ENCODE data around the gene EMP1. TPM values are rescaled to one million over a fixed set of nuclear protein-coding genes. Genes with fewer than 3 reads are reported as not detected.

EMP1 gene
- total and polyA plus RNA-seq, 9 of the 15 experiments (the other 6 are each of a cell fraction or from before 2014, with no cell fraction given) = 0.10 to 0.60 TPM; not detected in 7

- Histone ChIP-seq H3K79me2 (ENCODE audit: control insufficient read depth, insufficient read depth, low read length) (no peaks in the 10 kb centered on the region), H3K9me1 (ENCODE audit: control insufficient read depth, insufficient read depth, low read length) (no peaks in the 10 kb centered on the region), H3K27ac (ENCODE audit: extremely low read depth, low read depth, low read length) (no peak overlapping the region), H3K4me1 (replicated peaks in 1 of 2; ENCODE audit: control insufficient read depth in 2 of 2, insufficient read depth in 2 of 2, low read length in 2 of 2) (no peaks in the 10 kb centered on the region), H4K20me1 (replicated peaks; ENCODE audit: control insufficient read depth, insufficient read depth, low read length) (no peaks in the 10 kb centered on the region), H3K4me3 (no peak overlapping the region), H3K4me2 (ENCODE audit: insufficient read depth, low read length) (peak overlapping the region; percentile 29; the same call in 1 of the 2 replicates), H3K9ac (ENCODE audit: insufficient read depth in 1 of 2, low read depth in 2 of 2, low read length in 2 of 2) (no peak overlapping the region), H3K9me3 (replicated peaks; ENCODE audit: control insufficient read depth, insufficient read depth, low read depth, low read length) (no peaks in the 10 kb centered on the region), H2AFZ (ENCODE audit: low read depth, low read length) (peak overlapping the region; percentile 37), H3K36me3 (ENCODE audit: control insufficient read depth, insufficient read depth, low read length) (no peaks in the 10 kb centered on the region), H3K27me3 (ENCODE audit: control insufficient read depth in 2 of 2, insufficient read depth in 2 of 2, low read length in 2 of 2) (peaks cover 0 to 11% of the 10 kb centered on the region in 2 experiments; a peak in 1 of 5 replicates)
- WGBS (ENCODE audit: insufficient coverage, low coverage, missing lambda C conversion rate) = 7% methylated on average over 7 of the region's 8 CpGs
- BruUV-seq (replicated peaks) = no TSS peak
- FAIRE-seq (peak; percentile 73), DNase-seq (ENCODE audit: extremely low read depth in 1 of 4, low spot score in 3 of 4) (peak; percentile 39 to 62 (median 42)), ATAC-seq (peak; percentile 74)
- POLR2A ChIA-PET = interaction anchor here (0.7 kb wide), 1 partner anchor 488 kb away, joined by 3 read pairs; no protein-coding TSS in a partner anchor
- intact Hi-C loops (cut with micrococcal nuclease) (loop anchor here (2.0 to 5.0 kb wide), 3 partner anchors 187 to 425 kb away; partner anchors contain the start of gene APOLD1), in situ Hi-C loops (cut with MboI) (loop anchor here (5.0 to 25.0 kb wide), 2 partner anchors 200 to 295 kb away; partner anchors contain the start of gene HEBP1)
- CTCF ChIA-PET (ENCODE audit: low intra/inter-chr PET ratio) = interaction anchor here (1.4 kb wide), 1 partner anchor 296 kb away, joined by 5 read pairs; no protein-coding TSS in a partner anchor
- TF ChIP-seq ZNF707 (CRISPR knock-in tag; conservative IDR thresholded peaks at IDR 0.05) (no peak), ZMIZ1 (IDR thresholded peaks at IDR 0.05; ENCODE audit: low read depth in 2 of 2, low read length in 2 of 2) (no peak), CTCF (IDR thresholded peaks at IDR 0.05 in 2 of 3, conservative IDR thresholded peaks at IDR 0.05 in 1 of 3; ENCODE audit: insufficient read depth in 2 of 3, low read depth in 1 of 3, low read length in 3 of 3) (peak; percentile 58 to 76 (median 76)), SMC3 (conservative IDR thresholded peaks at IDR 0.05; ENCODE audit: insufficient read depth, low read depth, low read length) (0 out of 2 replicates have a peak, but pooled peaks have one; percentile 33), ZNF124 (CRISPR knock-in tag; IDR thresholded peaks at IDR 0.05) (no peak), CREB1 (IDR thresholded peaks at IDR 0.05) (no peak), CREB1 (CRISPR knock-in tag; IDR thresholded peaks at IDR 0.05) (no peak), DMBX1 (CRISPR knock-in tag; IDR thresholded peaks at IDR 0.05; ENCODE audit: borderline replicate concordance) (no peak), ZNF507 (tag; conservative IDR thresholded peaks at IDR 0.05) (no peak)
- TF ChIP-seq, protein P1, sequence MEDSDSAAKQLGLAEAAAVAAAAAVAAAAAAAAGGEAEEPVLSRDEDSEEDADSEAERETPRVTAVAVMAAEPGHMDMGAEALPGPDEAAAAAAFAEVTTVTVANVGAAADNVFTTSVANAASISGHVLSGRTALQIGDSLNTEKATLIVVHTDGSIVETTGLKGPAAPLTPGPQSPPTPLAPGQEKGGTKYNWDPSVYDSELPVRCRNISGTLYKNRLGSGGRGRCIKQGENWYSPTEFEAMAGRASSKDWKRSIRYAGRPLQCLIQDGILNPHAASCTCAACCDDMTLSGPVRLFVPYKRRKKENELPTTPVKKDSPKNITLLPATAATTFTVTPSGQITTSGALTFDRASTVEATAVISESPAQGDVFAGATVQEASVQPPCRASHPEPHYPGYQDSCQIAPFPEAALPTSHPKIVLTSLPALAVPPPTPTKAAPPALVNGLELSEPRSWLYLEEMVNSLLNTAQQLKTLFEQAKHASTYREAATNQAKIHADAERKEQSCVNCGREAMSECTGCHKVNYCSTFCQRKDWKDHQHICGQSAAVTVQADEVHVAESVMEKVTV (CRISPR knock-in tag; IDR thresholded peaks at IDR 0.05) = peak; percentile 45; the same call in 1 of the 2 replicates
Observed at GRCh38 chr12:13211859-13212664, 15.5 kb downstream of the EMP1 start.
